ENCODE data around the gene AATF.

Gene AATF

GRCh38 chr17:37081287-37081686 lies 132.5 kb downstream of the AATF start:
- no peak for DNase-seq (ENCODE audit: low spot score)

GRCh38 chr17:37082311-37082860 lies 133.6 kb downstream of the AATF start:
- no peak for DNase-seq (ENCODE audit: low spot score)

GRCh38 chr17:37082985-37083384 lies 134.2 kb downstream of the AATF start:
- no peak for DNase-seq (ENCODE audit: low spot score)

- no peak for DNase-seq (ENCODE audit: low spot score)
These were observed 134.7 kb downstream of the AATF start for GRCh38 chr17:37083456-37083855.

- DNase-seq (ENCODE audit: low spot score): no peak
These were observed 135.6 kb downstream of the AATF start for GRCh38 chr17:37084372-37084771.

- no peak for DNase-seq (ENCODE audit: low spot score)
These were observed 137.6 kb downstream of the AATF start for GRCh38 chr17:37086334-37086733.

GRCh38 chr17:37086948-37087347 lies 138.2 kb downstream of the AATF start:
- DNase-seq (ENCODE audit: low spot score): no peak

GRCh38 chr17:37087683-37088082 lies 138.9 kb downstream of the AATF start:
- no peak for DNase-seq (ENCODE audit: low spot score)

- no peak for DNase-seq (ENCODE audit: low spot score)
These were observed 139.7 kb downstream of the AATF start for GRCh38 chr17:37088459-37088858.

GRCh38 chr17:37088913-37089312 lies 140.2 kb downstream of the AATF start:
- DNase-seq (ENCODE audit: low spot score): no peak

GRCh38 chr17:37089956-37090355 lies 141.2 kb downstream of the AATF start:
- no peak for DNase-seq (ENCODE audit: low spot score)

GRCh38 chr17:37090941-37091340 lies 142.2 kb downstream of the AATF start:
- no peak for DNase-seq (ENCODE audit: low spot score)

- no peak for DNase-seq (ENCODE audit: low spot score)
These were observed 143.3 kb downstream of the AATF start for GRCh38 chr17:37092071-37092470.

GRCh38 chr17:37092701-37093100 lies 143.9 kb downstream of the AATF start:
- DNase-seq (ENCODE audit: low spot score): no peak

GRCh38 chr17:37094391-37094790 lies 145.6 kb downstream of the AATF start:
- no peak for DNase-seq (ENCODE audit: low spot score)

GRCh38 chr17:37096071-37096470 lies 147.3 kb downstream of the AATF start:
- DNase-seq (ENCODE audit: low spot score): no peak

GRCh38 chr17:37097154-37097553 lies 148.4 kb downstream of the AATF start:
- DNase-seq (ENCODE audit: low spot score): no peak

GRCh38 chr17:37098152-37098551 lies 149.4 kb downstream of the AATF start:
- DNase-seq (ENCODE audit: low spot score): no peak

GRCh38 chr17:37098910-37099664 lies 150.3 kb downstream of the AATF start:
- no peak for DNase-seq (ENCODE audit: low spot score)

GRCh38 chr17:37100231-37100630 lies 151.5 kb downstream of the AATF start:
- DNase-seq (ENCODE audit: low spot score): no peak

GRCh38 chr17:37101306-37101705 lies 152.6 kb downstream of the AATF start:
- DNase-seq (ENCODE audit: low spot score): no peak

GRCh38 chr17:37103231-37103630 lies 154.5 kb downstream of the AATF start:
- no peak for DNase-seq (ENCODE audit: low spot score)

- DNase-seq (ENCODE audit: low spot score): no peak
These were observed 157.3 kb downstream of the AATF start for GRCh38 chr17:37106049-37106448.

Data from ecto neural progenitor cell (in vitro differentiated cells).